GM18498 (cell line): Measurements from ENCODE around the gene HBB.

Experiments used
- ATAC-seq: cut with Tn5 transposase; IDR thresholded peaks from one replicate; pipeline ENCODE4 v1.9.1; 2021; ENCODE audit warnings: mild to moderate bottlenecking, moderate library complexity; ENCODE audit not compliant: unreplicated experiment

The HBB gene

GRCh38 chr11:5228124-5228523, 1.3 kb upstream of the HBB start:
- ATAC-seq = no peak

GRCh38 chr11:5227681-5228080, 810 bp upstream of the HBB start:
- no peak for ATAC-seq

GRCh38 chr11:5225480-5225871, 1.4 kb downstream of the HBB start:
- ATAC-seq = no peak

- no peak for ATAC-seq
Measured at GRCh38 chr11:5224538-5225479, 2.1 kb downstream of the HBB start.

GRCh38 chr11:5223686-5224085, 3.2 kb downstream of the HBB start:
- ATAC-seq = no peak

GRCh38 chr11:5223146-5223545, 3.7 kb downstream of the HBB start:
- ATAC-seq = no peak

- no peak for ATAC-seq
Measured at GRCh38 chr11:5210376-5210885, 16.4 kb downstream of the HBB start.

- peak; percentile 71 for ATAC-seq
Measured at GRCh38 chr11:5204787-5205186, 22.1 kb downstream of the HBB start.

GRCh38 chr11:5203366-5203765, 23.5 kb downstream of the HBB start:
- ATAC-seq = no peak

- no peak for ATAC-seq
Measured at GRCh38 chr11:5200582-5200981, 26.3 kb downstream of the HBB start, which contains the start of gene OR51V1. OR51V1 (minus strand) TSS chr11:5200682; CDS start chr11:5200682, 0 bp downstream.

GRCh38 chr11:5198285-5198684, 28.6 kb downstream of the HBB start:
- ATAC-seq = no peak

GRCh38 chr11:5197536-5197935, 29.3 kb downstream of the HBB start:
- no peak for ATAC-seq

- no peak for ATAC-seq
Measured at GRCh38 chr11:5196731-5197130, 30.1 kb downstream of the HBB start.

GRCh38 chr11:5196067-5196466, 30.8 kb downstream of the HBB start:
- no peak for ATAC-seq

- no peak for ATAC-seq
Measured at GRCh38 chr11:5192738-5193137, 34.1 kb downstream of the HBB start.

GRCh38 chr11:5188201-5188600, 38.7 kb downstream of the HBB start:
- ATAC-seq = no peak

GRCh38 chr11:5178046-5178837, 48.6 kb downstream of the HBB start:
- ATAC-seq = no peak
